K562 (cell line): Measurements from ENCODE around the gene CIAO2A. TPM values are rescaled to one million over a fixed set of nuclear protein-coding genes. Genes with fewer than 3 reads are reported as not detected.

Experiments
- ARID1B ChIP-seq: fragments of 450-650 bp; IDR thresholded peaks from 2 replicates; pipeline ENCODE4 v1.6.1; 2016; ENCODE audit warnings: antibody characterized with exemption, mild to moderate bottlenecking, inconsistent platforms
- CBX2 ChIP-seq: fragments of 200-600 bp; sonication (generic); IDR thresholded peaks from one replicate; pipeline ENCODE4 v1.6.1; 2012; ENCODE audit warnings: mild to moderate bottlenecking, low read length, inconsistent platforms; ENCODE audit not compliant: insufficient read depth, poor library complexity, severe bottlenecking
- DMBX1 ChIP-seq: fragments of 250-450 bp; sonication (Bioruptor Pico); IDR thresholded peaks from 2 replicates; pipeline ENCODE4 v1.8.0; 2022; ENCODE audit warnings: inconsistent platforms, mild to moderate bottlenecking, moderate library complexity, borderline replicate concordance
- ETS1 ChIP-seq: conservative IDR thresholded peaks from 2 replicates; pipeline ENCODE4 v1.6.1; 2011; ENCODE audit warnings: low read depth, mild to moderate bottlenecking, low read length; ENCODE audit not compliant: control insufficient read depth
- ETV1 ChIP-seq: fragments of 450-650 bp; conservative IDR thresholded peaks from 2 replicates; pipeline ENCODE4 v1.6.1; 2016; ENCODE audit warnings: missing genetic modification characterization, control low read depth, low read depth, missing compliant biosample characterization
- FOXK2 ChIP-seq, 2 experiments: fragments of 450-650 bp; IDR thresholded peaks in 1 of 2; conservative IDR thresholded peaks in 1 of 2; 2 replicates each; pipeline ENCODE4 v1.6.1; 2016; ENCODE audit warnings: low read depth in 2 of 2, mild to moderate bottlenecking in 1 of 2
- MLLT1 ChIP-seq, 2 experiments: fragments of 450-650 bp; IDR thresholded peaks; 2 replicates each; pipeline ENCODE4 v1.6.1; 2016
- MTA3 ChIP-seq: fragments of 450-650 bp; formaldehyde crosslinking; IDR thresholded peaks from 2 replicates; pipeline ENCODE4 v1.6.1; 2017; ENCODE audit warnings: mild to moderate bottlenecking, borderline replicate concordance
- PHTF2 ChIP-seq: fragments of 250-450 bp; sonication (Bioruptor Pico); IDR thresholded peaks from 2 replicates; pipeline ENCODE4 v1.5.0; 2021; ENCODE audit warnings: mild to moderate bottlenecking
- POLR3G ChIP-seq: IDR thresholded peaks from 2 replicates; pipeline ENCODE4 v1.6.1; 2011; ENCODE audit not compliant: insufficient read length, insufficient replicate concordance; ENCODE audit errors: extremely low read depth
- RBFOX2 ChIP-seq: fragments of 200-400 bp; formaldehyde crosslinking; IDR thresholded peaks from 2 replicates; pipeline ENCODE4 v1.6.1; 2017; ENCODE audit warnings: low read depth, mild to moderate bottlenecking, low read length, moderate library complexity
- RFX7 ChIP-seq: fragments of 250-450 bp; sonication (Bioruptor Pico); IDR thresholded peaks from 2 replicates; pipeline ENCODE4 v1.5.1; 2021; ENCODE audit warnings: mild to moderate bottlenecking
- TEAD1 ChIP-seq, 2 experiments: fragments of 450-650 bp in 1 of 2; sonication (generic) in 1 of 2; formaldehyde crosslinking; IDR thresholded peaks; 2 replicates each; pipeline versions ENCODE4 v1.4.0 to v1.8.0; 2020 to 2022; ENCODE audit warnings: mild to moderate bottlenecking in 2 of 2, missing genetic modification reagents in 1 of 2
- ZKSCAN3 ChIP-seq: fragments of 250-450 bp; sonication (Bioruptor Pico); IDR thresholded peaks from 2 replicates; pipeline ENCODE4 v1.4.0; 2020
- ZNF124 ChIP-seq: sonication (generic); formaldehyde crosslinking; IDR thresholded peaks from 2 replicates; pipeline ENCODE4 v1.8.1; 2022; ENCODE audit warnings: missing genetic modification reagents
- ZNF134 ChIP-seq: fragments of 250-450 bp; sonication (Bioruptor Pico); conservative IDR thresholded peaks from 2 replicates; pipeline ENCODE4 v1.4.0; 2020
- ZNF174 ChIP-seq: fragments of 250-450 bp; sonication (Bioruptor Pico); IDR thresholded peaks from 2 replicates; pipeline ENCODE4 v1.4.0; 2020; ENCODE audit warnings: mild to moderate bottlenecking
- ZNF197 ChIP-seq: fragments of 200-800 bp; sonication (Bioruptor generic); IDR thresholded peaks from 2 replicates; pipeline ENCODE4 v1.6.1; 2016; ENCODE audit warnings: low read depth, missing genetic modification characterization, missing compliant biosample characterization
- ZNF212 ChIP-seq: fragments of 450-650 bp; formaldehyde crosslinking; IDR thresholded peaks from 2 replicates; pipeline ENCODE4 v1.4.0; 2020; ENCODE audit warnings: mild to moderate bottlenecking
- ZNF347 ChIP-seq: fragments of 450-650 bp; formaldehyde crosslinking; IDR thresholded peaks from 2 replicates; pipeline ENCODE4 v1.4.0; 2020; ENCODE audit warnings: low read depth, mild to moderate bottlenecking, moderate library complexity
- ZNF445 ChIP-seq: fragments of 250-450 bp; sonication (Bioruptor Pico); IDR thresholded peaks from 2 replicates; pipeline ENCODE4 v1.4.0; 2020; ENCODE audit warnings: low read depth, mild to moderate bottlenecking, moderate library complexity
- ZNF717 ChIP-seq: fragments of 250-450 bp; sonication (Bioruptor Pico); IDR thresholded peaks from 2 replicates; pipeline ENCODE4 v1.5.0; 2021
- polyA plus RNA-seq, 8 experiments: library from polyadenylated mRNA; depleted of rRNA in 4 of 8; stranded (reverse) in 5 of 8; unstranded in 3 of 8; fragments of >200 nt; fragmentation: Nextera tagmentation in 2 of 8; fragmentation: Illumina TruSeq in 1 of 8; extraction: Ambion mirVana in 2 of 8; extraction: Trizol in 1 of 8; gene quantifications; 2 replicates each; pipeline versions ENCODE4 v1.2.1 to v1.2.3, GENCODE V29; 2011 to 2014; ENCODE audit warnings: inconsistent platforms in 1 of 8, missing spikeins in 1 of 8
- total RNA-seq, 7 experiments: library from RNA; depleted of rRNA in 6 of 7; stranded (reverse); fragments of >200 nt in 6 of 7; fragmentation: Illumina TruSeq in 2 of 7; extraction: Trizol in 2 of 7; gene quantifications; 2 replicates each; pipeline versions ENCODE4 v1.2.1 to v1.2.3, GENCODE V29; 2011 to 2021; ENCODE audit warnings: low replicate concordance in 1 of 7
- TF ChIP-seq, protein P1 (sequence below): sonication (generic); formaldehyde crosslinking; IDR thresholded peaks from 2 replicates; pipeline ENCODE4 v1.8.0; 2023; ENCODE audit warnings: mild to moderate bottlenecking, missing genetic modification reagents
- TF ChIP-seq, protein P2 (sequence below): fragments of 250-450 bp; sonication (Bioruptor Pico); IDR thresholded peaks from 2 replicates; pipeline ENCODE4 v1.5.0; 2021

Gene CIAO2A
- total and polyA plus RNA-seq, 9 of the 15 experiments (the other 6 are each of a cell fraction or from before 2014, with no cell fraction given): 161 to 429 (median 313) TPM

DNA sequence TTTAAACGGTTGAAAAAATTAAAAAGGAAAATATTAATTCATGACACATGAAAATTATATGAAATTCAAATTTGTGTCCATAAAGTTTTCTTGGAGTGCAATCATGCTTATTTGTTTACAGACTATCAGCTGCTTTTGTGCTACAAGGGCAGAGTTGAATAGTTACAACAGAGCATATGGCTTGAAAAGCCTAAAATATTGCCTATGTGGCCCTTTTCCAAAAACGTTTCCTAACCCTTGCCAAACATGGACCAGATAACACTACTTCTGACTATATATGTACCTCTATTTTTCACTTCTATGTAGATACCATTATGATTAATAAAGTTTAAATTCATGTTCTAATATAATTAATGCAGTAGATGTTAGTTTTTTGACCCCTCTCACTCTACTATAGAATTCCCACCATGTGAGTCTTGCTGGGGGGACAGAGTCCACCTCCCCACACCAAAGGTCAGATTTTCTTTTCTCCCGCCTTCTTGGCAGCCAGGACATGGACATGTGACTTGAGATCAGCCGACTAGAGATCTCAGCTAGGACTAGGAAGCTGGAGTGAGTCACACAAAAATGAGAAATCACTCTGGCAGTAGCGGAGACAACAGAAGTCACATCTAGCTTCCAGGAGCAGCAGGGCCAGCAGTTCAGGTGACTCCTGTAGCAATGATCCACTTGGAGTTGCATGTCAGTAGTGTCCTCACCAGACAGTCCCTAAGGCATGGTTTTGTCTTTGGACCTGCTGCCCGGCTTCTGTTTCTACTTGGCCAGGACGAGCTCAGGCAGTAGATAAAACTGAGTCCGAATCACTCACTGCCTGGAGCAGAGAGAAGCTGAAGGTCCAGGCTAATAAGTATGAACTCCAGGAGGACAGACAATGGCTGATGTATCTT, 22.4 kb downstream of the CIAO2A start (continued):
- TF ChIP-seq, protein P1, sequence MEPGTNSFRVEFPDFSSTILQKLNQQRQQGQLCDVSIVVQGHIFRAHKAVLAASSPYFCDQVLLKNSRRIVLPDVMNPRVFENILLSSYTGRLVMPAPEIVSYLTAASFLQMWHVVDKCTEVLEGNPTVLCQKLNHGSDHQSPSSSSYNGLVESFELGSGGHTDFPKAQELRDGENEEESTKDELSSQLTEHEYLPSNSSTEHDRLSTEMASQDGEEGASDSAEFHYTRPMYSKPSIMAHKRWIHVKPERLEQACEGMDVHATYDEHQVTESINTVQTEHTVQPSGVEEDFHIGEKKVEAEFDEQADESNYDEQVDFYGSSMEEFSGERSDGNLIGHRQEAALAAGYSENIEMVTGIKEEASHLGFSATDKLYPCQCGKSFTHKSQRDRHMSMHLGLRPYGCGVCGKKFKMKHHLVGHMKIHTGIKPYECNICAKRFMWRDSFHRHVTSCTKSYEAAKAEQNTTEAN (CRISPR knock-in tag): no peak
- no peak for TF ChIP-seq PHTF2 (CRISPR knock-in tag)
- TF ChIP-seq RBFOX2: no peak
- no peak for TF ChIP-seq ZKSCAN3 (CRISPR knock-in tag)
- no peak for TF ChIP-seq FOXK2 (conservative IDR thresholded peaks at IDR 0.05 in 1 of 2, IDR thresholded peaks at IDR 0.05 in 1 of 2; ENCODE audit: low read depth in 2 of 2)
- no peak for TF ChIP-seq ZNF717 (CRISPR knock-in tag)
- TF ChIP-seq ZNF197 (CRISPR knock-in tag): no peak
- no peak; the same call in 1 of the 2 replicates for TF ChIP-seq ZNF174 (CRISPR knock-in tag)
- TF ChIP-seq RFX7 (CRISPR knock-in tag): no peak
- no peak for TF ChIP-seq ZNF445
- TF ChIP-seq ZNF347: no peak
- TF ChIP-seq ETS1: no peak
- TF ChIP-seq TEAD1 (CRISPR knock-in tag; IDR thresholded peaks at IDR 0.05): no peak
- no peak for TF ChIP-seq CBX2
- TF ChIP-seq ETV1: no peak
- TF ChIP-seq, protein P2, sequence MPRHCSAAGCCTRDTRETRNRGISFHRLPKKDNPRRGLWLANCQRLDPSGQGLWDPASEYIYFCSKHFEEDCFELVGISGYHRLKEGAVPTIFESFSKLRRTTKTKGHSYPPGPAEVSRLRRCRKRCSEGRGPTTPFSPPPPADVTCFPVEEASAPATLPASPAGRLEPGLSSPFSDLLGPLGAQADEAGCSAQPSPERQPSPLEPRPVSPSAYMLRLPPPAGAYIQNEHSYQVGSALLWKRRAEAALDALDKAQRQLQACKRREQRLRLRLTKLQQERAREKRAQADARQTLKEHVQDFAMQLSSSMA: no peak
- no peak for TF ChIP-seq MTA3
- no peak for TF ChIP-seq ZNF124
- TF ChIP-seq MLLT1 (IDR thresholded peaks at IDR 0.05): no peak
- TF ChIP-seq DMBX1 (CRISPR knock-in tag): no peak
- no peak for TF ChIP-seq POLR3G
- no peak for TF ChIP-seq ZNF134 (CRISPR knock-in tag)
- peak; percentile 24; the same call in 1 of the 2 replicates for TF ChIP-seq ARID1B
- no peak for TF ChIP-seq ZNF212 (CRISPR knock-in tag)
